HEK293 (cell line): ENCODE data around the gene MICAL3.

ENCODE experiments used
- PRDM4 ChIP-seq: fragments of 450-650 bp; formaldehyde crosslinking; IDR thresholded peaks from 2 replicates; pipeline ENCODE4 v1.5.1; 2017; ENCODE audit warnings: missing biosample characterization, missing genetic modification characterization
- SP2 ChIP-seq: fragments of 450-650 bp; formaldehyde crosslinking; IDR thresholded peaks from 2 replicates; pipeline ENCODE4 v1.5.1; 2016; ENCODE audit warnings: missing biosample characterization, missing genetic modification characterization
- YY1 ChIP-seq: fragments of 450-650 bp; formaldehyde crosslinking; IDR thresholded peaks from 2 replicates; pipeline ENCODE4 v1.5.1; 2018; ENCODE audit warnings: missing biosample characterization, missing genetic modification characterization
- ZNF138 ChIP-seq: fragments of 450-650 bp; formaldehyde crosslinking; IDR thresholded peaks from 2 replicates; pipeline ENCODE4 v1.5.1; 2016; ENCODE audit warnings: missing biosample characterization, missing genetic modification characterization, borderline replicate concordance
- ZNF24 ChIP-seq: fragments of 450-650 bp; formaldehyde crosslinking; IDR thresholded peaks from 2 replicates; pipeline ENCODE4 v1.5.1; 2016; ENCODE audit warnings: missing biosample characterization, missing genetic modification characterization
- ZNF350 ChIP-seq: fragments of 450-650 bp; formaldehyde crosslinking; IDR thresholded peaks from 2 replicates; pipeline ENCODE4 v1.5.0; 2017; ENCODE audit warnings: missing biosample characterization, mild to moderate bottlenecking, missing genetic modification characterization
- ZNF837 ChIP-seq: fragments of 450-650 bp; formaldehyde crosslinking; IDR thresholded peaks from 2 replicates; pipeline ENCODE4 v1.5.1; 2016; ENCODE audit warnings: missing biosample characterization, missing genetic modification characterization
- TF ChIP-seq, protein P1 (sequence below): fragments of 450-650 bp; formaldehyde crosslinking; IDR thresholded peaks from 2 replicates; pipeline ENCODE4 v1.5.1; 2016; ENCODE audit warnings: missing biosample characterization, missing genetic modification characterization
- TF ChIP-seq, protein P2 (sequence below): fragments of 450-650 bp; formaldehyde crosslinking; IDR thresholded peaks from 2 replicates; pipeline ENCODE4 v1.5.1; 2016; ENCODE audit warnings: missing biosample characterization, missing genetic modification characterization, low read depth

- no peak for TF ChIP-seq ZNF837
- TF ChIP-seq, protein P1, sequence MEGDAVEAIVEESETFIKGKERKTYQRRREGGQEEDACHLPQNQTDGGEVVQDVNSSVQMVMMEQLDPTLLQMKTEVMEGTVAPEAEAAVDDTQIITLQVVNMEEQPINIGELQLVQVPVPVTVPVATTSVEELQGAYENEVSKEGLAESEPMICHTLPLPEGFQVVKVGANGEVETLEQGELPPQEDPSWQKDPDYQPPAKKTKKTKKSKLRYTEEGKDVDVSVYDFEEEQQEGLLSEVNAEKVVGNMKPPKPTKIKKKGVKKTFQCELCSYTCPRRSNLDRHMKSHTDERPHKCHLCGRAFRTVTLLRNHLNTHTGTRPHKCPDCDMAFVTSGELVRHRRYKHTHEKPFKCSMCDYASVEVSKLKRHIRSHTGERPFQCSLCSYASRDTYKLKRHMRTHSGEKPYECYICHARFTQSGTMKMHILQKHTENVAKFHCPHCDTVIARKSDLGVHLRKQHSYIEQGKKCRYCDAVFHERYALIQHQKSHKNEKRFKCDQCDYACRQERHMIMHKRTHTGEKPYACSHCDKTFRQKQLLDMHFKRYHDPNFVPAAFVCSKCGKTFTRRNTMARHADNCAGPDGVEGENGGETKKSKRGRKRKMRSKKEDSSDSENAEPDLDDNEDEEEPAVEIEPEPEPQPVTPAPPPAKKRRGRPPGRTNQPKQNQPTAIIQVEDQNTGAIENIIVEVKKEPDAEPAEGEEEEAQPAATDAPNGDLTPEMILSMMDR (tag by site-specific recombination) = no peak
- no peak for TF ChIP-seq ZNF138 (tag by site-specific recombination)
- no peak for TF ChIP-seq YY1 (tag by site-specific recombination)
- TF ChIP-seq ZNF24 (tag by site-specific recombination) = no peak
- TF ChIP-seq ZNF350 = no peak
- TF ChIP-seq, protein P2, sequence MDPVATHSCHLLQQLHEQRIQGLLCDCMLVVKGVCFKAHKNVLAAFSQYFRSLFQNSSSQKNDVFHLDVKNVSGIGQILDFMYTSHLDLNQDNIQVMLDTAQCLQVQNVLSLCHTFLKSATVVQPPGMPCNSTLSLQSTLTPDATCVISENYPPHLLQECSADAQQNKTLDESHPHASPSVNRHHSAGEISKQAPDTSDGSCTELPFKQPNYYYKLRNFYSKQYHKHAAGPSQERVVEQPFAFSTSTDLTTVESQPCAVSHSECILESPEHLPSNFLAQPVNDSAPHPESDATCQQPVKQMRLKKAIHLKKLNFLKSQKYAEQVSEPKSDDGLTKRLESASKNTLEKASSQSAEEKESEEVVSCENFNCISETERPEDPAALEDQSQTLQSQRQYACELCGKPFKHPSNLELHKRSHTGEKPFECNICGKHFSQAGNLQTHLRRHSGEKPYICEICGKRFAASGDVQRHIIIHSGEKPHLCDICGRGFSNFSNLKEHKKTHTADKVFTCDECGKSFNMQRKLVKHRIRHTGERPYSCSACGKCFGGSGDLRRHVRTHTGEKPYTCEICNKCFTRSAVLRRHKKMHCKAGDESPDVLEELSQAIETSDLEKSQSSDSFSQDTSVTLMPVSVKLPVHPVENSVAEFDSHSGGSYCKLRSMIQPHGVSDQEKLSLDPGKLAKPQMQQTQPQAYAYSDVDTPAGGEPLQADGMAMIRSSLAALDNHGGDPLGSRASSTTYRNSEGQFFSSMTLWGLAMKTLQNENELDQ (tag by site-specific recombination) = no peak
- no peak for TF ChIP-seq SP2 (tag by site-specific recombination)
- TF ChIP-seq PRDM4 = no peak
These were observed 66.2 kb downstream of the MICAL3 start for GRCh38 chr22:17958166-17958565.
